Sciatic nerve (tissue), 2 donors: ENCODE results near the gene IFNA4. TPM values are rescaled to one million over a fixed set of nuclear protein-coding genes. Genes with fewer than 3 reads are reported as not detected.
A peak's percentile ranks its signal among the peaks of the same experiment; 100 is the strongest.
"Not testable (repeated sequence)": the region's sequence is repeated elsewhere in the genome, so short reads cannot be mapped to it uniquely, and the experiment has no call there.

Experiments
- ATAC-seq: fragments of 200-7000 bp; cut with Tn5 transposase; one replicate; pipeline ENCODE4 v1.9.1; 2020; ENCODE audit warnings: mild to moderate bottlenecking, moderate library complexity
- DNase-seq: peaks from one replicate; pipeline ENCODE4 v3.0.0-alpha.2; 2020; ENCODE audit warnings: low spot score
- intact Hi-C: fragments of 100-400 bp; cut with DNase I; formaldehyde crosslinking; loops from one replicate; pipeline ENCODE4 v1.14.2; 2022
- total RNA-seq: library from RNA; stranded (reverse); fragmentation: NEBNext Ultra II Directional; extraction: Animal tissue kit (Norgen Biotek cat#: 25700); gene quantifications from one replicate; pipeline ENCODE4 v1.2.1, GENCODE V29; 2021
- donor health status: DM: no; HTN: no; CAD: no.
- donor health status: DM: no; HTN: no; CAD: no.

The IFNA4 gene
- total RNA-seq: not detected

GRCh38 chr9:21187487-21187886 lies at the start of gene IFNA4:
IFNA4 (minus strand) TSS chr9:21187587; CDS start chr9:21187531, 56 bp downstream.
- ATAC-seq, intact Hi-C loops, DNase-seq: not testable (repeated sequence)

GRCh38 chr9:21236360-21236714 lies 49.0 kb upstream of the IFNA4 start:
- DNase-seq, ATAC-seq, intact Hi-C loops: not testable (repeated sequence)

- DNase-seq, intact Hi-C loops: not testable (repeated sequence)
- ATAC-seq: peak; percentile 75
These were observed 48.3 kb upstream of the IFNA4 start for GRCh38 chr9:21235468-21236359.

- ATAC-seq: no peak
- intact Hi-C loops: no loop called here
These were observed 46.8 kb upstream of the IFNA4 start for GRCh38 chr9:21234153-21234687.

GRCh38 chr9:21233258-21233657 lies 45.9 kb upstream of the IFNA4 start:
- intact Hi-C loops: no loop called here
- no peak for ATAC-seq

More at GRCh38 chr9:21234153-21234687, 46.8 kb upstream of the IFNA4 start:
- DNase-seq: no peak

GRCh38 chr9:21228122-21228521 lies 40.7 kb upstream of the IFNA4 start, which contains the start of gene IFNA17:
IFNA17 (minus strand) TSS chr9:21228222; CDS start chr9:21228173, 49 bp downstream.
- no peak for DNase-seq
- intact Hi-C loops: no loop called here
- ATAC-seq: no peak

More at GRCh38 chr9:21233258-21233657, 45.9 kb upstream of the IFNA4 start:
- DNase-seq: no peak

- DNase-seq: not testable (repeated sequence)
These were observed 29.8 kb upstream of the IFNA4 start, which contains the start of gene IFNA16 for GRCh38 chr9:21217211-21217610. IFNA16 (minus strand) TSS chr9:21217311; CDS start chr9:21217305, 6 bp downstream.

GRCh38 chr9:21213411-21214326 lies 26.3 kb upstream of the IFNA4 start:
- not testable (repeated sequence) for ATAC-seq

More at GRCh38 chr9:21217211-21217610, 29.8 kb upstream of the IFNA4 start, which contains the start of gene IFNA16:
- ATAC-seq, intact Hi-C loops: not testable (repeated sequence)

GRCh38 chr9:21212160-21212559 lies 24.8 kb upstream of the IFNA4 start:
- intact Hi-C loops, ATAC-seq, DNase-seq: not testable (repeated sequence)

More at GRCh38 chr9:21213411-21214326, 26.3 kb upstream of the IFNA4 start:
- DNase-seq, intact Hi-C loops: not testable (repeated sequence)

- DNase-seq, ATAC-seq, intact Hi-C loops: not testable (repeated sequence)
These were observed 23.4 kb upstream of the IFNA4 start for GRCh38 chr9:21210782-21211181.

GRCh38 chr9:21210311-21210710 lies 22.9 kb upstream of the IFNA4 start:
- DNase-seq (no peak), ATAC-seq (no peak)
- intact Hi-C loops: no loop called here

- ATAC-seq, intact Hi-C loops: not testable (repeated sequence)
These were observed 19.7 kb upstream of the IFNA4 start, which contains the start of gene IFNA10 for GRCh38 chr9:21207043-21207442. IFNA10 (minus strand) TSS chr9:21207143; CDS start chr9:21207097, 46 bp downstream.

GRCh38 chr9:21205204-21205603 lies 17.8 kb upstream of the IFNA4 start:
- no peak for DNase-seq
- intact Hi-C loops: no loop called here
- no peak for ATAC-seq

More at GRCh38 chr9:21207043-21207442, 19.7 kb upstream of the IFNA4 start, which contains the start of gene IFNA10:
- not testable (repeated sequence) for DNase-seq

GRCh38 chr9:21202105-21202504 lies 14.7 kb upstream of the IFNA4 start, which contains the start of gene IFNA7:
IFNA7 (minus strand) TSS chr9:21202205; CDS start chr9:21202165, 40 bp downstream.
- DNase-seq, ATAC-seq, intact Hi-C loops: not testable (repeated sequence)

- intact Hi-C loops, DNase-seq: not testable (repeated sequence)
- ATAC-seq: peak; percentile 70
These were observed 7.7 kb upstream of the IFNA4 start for GRCh38 chr9:21194867-21195776.

- intact Hi-C loops, DNase-seq: not testable (repeated sequence)
- peak; percentile 65 for ATAC-seq
These were observed 4.3 kb downstream of the IFNA4 start for GRCh38 chr9:21182810-21183736.
